Measurements from ENCODE around the gene SORCS1.

DNA sequence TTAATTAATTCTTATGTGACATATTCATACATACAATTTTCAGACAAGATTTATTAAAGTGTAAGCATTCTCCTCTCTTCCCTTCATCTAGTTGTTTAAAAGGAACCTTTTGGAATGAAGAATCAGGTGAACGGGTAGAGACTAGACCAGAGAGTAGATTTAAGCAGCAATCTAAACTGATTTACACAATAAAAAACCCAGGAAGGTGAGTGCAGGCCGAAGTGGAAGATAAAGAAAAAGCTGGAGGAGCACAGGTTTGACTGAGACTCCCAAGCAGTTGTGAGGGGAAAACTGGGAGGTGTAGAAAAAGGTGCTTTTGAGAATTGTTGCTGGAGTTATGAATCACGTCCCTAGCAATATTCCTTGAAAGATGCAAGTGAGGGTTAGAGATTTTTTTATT is 601.1 kb downstream of the SORCS1 start:
- TF ChIP-seq, protein P1, sequence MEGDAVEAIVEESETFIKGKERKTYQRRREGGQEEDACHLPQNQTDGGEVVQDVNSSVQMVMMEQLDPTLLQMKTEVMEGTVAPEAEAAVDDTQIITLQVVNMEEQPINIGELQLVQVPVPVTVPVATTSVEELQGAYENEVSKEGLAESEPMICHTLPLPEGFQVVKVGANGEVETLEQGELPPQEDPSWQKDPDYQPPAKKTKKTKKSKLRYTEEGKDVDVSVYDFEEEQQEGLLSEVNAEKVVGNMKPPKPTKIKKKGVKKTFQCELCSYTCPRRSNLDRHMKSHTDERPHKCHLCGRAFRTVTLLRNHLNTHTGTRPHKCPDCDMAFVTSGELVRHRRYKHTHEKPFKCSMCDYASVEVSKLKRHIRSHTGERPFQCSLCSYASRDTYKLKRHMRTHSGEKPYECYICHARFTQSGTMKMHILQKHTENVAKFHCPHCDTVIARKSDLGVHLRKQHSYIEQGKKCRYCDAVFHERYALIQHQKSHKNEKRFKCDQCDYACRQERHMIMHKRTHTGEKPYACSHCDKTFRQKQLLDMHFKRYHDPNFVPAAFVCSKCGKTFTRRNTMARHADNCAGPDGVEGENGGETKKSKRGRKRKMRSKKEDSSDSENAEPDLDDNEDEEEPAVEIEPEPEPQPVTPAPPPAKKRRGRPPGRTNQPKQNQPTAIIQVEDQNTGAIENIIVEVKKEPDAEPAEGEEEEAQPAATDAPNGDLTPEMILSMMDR (IDR thresholded peaks at IDR 0.05), result no peak
- TF ChIP-seq EP300 (IDR thresholded peaks at IDR 0.05), result no peak

All from ovary (tissue), 3 donors.